HCEC 1CT (cell line): ENCODE results near the gene RGS6.

ENCODE experiments used
- DNase-seq: peaks from one replicate; pipeline ENCODE4 v3.0.0-alpha.2; 2017

The RGS6 gene

DNA sequence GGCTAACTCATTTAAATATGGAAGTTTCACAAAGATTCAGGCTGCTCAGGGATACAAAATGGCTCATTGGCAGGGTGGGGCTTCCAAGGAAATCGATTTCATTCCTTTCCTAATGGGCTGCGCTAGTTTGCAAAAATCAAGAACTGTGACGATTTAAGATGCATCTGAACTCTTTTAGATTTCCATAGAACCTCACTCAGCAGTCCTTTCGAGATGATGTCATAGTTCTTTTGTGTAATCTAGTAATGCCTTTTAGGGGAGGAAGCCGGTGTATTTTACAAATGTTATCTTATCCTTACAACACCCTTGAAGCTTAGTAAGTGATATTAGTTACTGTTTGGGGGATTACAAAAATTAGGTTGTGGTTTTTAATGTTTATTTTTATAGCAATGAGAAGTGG is 239.8 kb downstream of the RGS6 start:
- DNase-seq: no peak

DNA sequence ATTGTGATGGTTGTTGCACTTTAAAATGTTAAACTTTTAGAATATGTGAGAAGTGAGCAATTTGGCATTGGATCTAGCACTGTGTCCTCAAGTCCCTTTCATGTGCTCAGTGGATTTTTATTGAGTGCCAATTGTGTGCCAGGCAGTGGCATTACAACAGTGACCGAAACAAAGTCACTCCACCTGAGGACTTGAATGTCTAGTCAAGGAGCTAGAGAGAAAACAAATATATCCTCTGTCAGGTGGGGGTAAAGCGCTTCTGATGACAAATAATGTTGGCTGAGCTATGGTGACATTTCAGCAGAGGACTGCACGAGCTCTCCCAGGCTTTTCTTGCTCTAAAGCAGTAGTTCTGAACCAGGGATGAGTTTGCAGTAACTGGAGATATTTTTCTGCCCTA is 240.4 kb downstream of the RGS6 start:
- no peak for DNase-seq

DNA sequence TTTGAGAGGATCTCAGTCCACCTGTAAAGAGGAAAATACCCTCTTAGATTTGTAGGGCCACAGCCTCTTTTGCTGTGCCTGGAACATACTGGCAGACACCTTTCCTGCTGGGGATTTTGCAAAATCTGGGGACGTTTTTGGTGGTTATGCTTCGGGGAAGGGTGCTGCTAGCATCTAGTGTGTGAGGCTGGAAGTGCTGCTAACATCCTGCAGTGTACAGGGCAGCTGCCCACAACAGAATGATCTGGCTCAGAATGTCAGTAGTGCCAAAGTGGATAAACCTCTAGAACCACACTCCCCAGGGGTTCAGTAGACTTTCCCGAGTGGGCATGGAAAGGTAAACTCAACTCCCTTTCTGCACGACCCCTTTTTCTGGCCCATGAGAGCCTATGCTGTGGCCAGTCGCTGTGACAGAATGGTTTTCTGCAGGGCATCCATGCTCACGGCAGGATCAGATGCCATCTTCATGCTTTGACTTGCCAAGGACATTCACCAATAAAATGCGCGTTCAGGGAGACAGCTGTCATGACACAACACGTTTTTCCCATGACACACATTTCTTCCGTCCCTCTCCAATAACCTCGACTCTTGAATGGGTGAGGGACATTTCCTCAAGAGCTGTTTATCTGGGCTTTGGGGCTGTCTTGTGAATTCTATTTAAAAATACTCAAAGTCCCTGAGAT is 240.9 kb downstream of the RGS6 start:
- no peak for DNase-seq

DNA sequence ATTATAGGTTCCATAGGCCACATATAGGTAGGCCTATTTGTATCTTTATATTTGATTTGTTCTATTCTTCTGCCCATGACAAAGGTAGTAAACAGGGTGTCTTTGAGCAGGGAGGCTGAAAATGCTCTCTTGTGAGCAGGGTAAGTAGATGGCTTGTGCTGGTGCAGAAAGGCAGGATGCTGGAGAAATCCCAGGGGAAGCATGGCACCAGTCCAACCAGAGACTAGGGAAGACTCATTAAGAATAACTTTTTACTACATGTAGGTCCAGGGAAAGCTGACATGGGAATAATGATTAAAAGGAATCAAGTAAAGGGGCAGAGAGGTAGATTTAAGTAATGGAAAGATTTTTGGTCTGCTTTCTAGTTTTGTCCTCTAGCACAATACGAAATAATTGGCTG is 245.0 kb downstream of the RGS6 start:
- DNase-seq: no peak

DNA sequence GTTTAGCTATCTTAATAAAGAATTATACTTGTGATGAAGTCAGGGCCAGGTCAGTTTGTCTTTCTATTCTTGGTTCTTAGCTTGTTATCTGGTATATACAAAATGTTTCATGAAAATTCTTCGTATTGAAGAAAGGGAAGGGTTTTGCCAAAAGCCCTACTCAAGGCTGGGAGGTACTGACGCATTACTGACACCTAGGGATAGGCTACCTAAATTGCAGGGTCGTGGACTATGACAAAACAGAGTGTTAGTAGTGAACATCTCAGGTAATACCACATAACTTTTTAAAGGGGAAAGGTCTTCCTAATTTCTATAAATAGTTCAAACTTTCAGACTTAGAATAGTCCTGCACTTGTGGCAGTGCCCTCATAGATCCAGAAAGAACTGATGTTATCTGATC is 246.3 kb downstream of the RGS6 start:
- no peak for DNase-seq

DNA sequence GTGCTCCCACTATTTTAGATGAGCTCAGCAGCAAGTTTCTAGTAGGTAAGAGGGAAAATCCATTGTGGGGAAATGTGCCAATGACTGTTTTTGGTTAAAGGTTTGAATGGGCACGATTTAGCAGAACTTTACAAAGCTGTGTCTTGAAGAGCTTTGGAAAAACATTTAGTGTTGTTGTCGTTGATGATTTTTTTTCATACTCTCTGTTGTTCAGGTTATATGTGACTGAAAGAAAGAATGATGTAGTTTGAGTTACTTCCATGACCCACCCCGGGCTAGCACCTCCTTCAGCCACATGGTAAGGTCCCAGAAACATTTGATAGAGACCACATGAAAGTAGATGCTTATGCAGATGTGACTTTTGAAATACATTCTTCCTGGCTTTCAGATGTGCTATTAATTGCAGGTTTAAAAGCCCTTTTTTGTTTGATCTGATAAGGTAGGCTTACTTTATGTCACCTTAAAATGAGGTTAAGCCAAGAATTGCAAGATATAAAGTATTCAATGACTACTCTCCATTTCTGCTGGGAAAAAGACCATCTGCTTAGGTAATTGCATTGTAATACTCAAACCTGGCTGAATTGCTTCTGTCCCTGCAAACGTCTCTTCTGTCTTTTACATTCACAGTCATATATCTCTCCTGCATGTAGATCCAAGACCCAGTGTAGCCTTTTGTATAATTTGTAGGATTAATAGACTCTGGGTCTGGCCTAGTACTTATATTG is 250.6 kb downstream of the RGS6 start:
- DNase-seq: no peak

DNA sequence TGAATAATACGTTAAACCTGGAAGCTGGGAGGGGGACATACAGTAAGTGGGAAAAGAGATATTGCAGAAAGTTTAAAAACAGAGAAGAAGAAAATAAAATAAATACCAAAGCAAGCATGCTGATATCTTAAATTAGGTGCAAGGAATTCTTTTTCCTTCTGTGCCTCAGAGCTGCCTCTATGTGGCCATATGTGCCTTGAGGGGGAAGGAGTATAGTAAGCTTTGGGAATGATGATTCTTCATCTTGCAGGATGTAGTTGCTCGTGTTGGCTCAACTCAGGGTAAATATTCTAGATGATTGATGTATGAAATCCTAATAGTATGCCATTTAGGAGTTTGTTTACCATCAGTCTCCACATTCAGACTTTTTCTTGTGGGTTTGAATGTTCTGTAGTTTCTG is 251.4 kb downstream of the RGS6 start:
- DNase-seq: no peak

DNA sequence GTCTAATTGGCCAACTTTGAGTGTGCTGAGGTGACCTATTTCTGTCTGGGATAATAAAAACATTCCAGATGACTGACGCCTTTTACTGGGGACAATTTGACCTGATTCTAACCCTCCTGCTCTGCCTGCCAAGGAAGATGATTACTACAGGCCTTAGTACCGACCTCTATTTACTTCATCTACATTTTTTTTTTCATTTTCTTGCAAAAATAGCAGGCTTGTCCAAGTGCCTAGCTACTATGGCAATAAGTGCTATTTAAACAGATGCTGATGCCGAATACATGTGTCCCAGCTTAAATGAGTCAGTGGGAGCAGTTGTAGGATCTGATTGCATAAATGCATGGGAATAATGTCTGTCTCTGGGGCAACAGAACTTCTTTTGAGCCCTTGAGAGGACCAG is 254.3 kb downstream of the RGS6 start:
- DNase-seq: no peak

DNA sequence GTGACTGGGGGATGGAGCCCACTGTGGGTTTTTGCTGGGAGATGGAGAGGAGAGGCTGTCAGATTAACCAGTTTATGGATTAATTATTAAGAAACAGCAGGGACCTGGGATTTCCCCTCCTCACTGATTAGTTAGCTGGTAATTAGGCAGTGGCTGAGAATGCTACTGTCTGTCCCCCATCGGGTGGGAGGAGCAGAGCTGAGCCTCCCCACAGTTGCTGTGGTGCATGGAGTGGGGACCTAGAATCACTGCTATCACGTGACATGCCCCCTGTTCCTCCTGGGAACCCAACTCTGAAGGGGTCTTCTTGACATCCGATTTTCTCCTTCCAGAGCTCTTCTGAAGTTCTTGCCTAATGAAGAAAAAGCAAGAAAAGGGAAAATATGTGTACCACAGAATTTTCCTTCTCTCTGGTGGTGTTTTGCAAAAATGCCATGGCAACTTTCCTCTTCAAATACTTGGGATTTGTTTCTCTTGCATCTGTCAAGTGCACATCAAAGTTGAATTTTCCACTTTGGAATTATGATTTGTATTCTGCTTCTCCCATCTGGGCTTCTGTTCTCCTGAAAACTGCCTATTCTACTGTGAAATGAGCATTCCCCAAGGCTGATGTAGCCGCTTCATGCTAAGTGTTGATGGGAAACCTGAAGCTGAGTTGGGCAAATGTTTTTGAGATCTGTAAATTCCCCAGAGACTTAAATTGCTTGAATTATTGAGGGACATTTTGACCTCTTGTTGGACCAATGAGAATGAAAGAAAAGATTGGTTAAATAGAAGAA is 264.2 kb downstream of the RGS6 start:
- DNase-seq: no peak

DNA sequence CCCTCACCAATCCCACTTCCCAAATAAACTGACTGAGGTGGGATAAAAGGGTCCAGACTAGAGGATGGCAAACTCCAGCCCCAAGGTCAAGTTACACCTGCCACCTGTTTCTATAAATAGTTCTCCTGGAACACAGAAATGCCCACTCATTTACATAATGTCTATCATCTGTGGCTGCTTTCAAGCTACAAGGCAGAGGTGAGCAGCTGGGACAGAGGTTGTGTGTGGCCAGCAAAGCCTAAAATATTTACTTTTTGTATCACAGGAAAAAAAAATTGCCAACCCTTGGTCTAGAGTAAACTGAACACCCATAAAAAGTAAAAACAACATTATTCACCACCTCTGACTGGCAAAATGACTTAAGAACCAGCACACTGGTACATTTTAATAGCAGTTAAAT is 269.4 kb downstream of the RGS6 start:
- no peak for DNase-seq

DNA sequence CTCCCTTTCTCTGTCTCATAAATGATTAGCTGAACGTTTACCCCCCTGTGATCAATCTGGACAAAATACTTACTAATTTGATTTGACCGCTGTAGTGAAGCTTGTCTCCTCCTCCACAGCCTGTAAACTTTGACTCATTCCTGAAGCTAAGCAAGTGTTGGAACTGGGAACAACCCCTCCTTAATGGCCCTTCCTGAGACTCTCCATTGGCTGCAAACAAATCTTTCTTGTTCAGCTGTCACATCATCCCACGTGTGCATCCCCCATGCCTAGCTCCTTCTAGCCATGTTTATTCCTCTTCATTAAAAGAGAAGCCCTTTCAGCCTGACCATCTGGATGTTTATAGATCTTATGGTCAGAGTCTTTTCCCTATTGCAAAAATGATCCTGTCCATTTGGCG is 281.2 kb downstream of the RGS6 start:
- DNase-seq: no peak

DNA sequence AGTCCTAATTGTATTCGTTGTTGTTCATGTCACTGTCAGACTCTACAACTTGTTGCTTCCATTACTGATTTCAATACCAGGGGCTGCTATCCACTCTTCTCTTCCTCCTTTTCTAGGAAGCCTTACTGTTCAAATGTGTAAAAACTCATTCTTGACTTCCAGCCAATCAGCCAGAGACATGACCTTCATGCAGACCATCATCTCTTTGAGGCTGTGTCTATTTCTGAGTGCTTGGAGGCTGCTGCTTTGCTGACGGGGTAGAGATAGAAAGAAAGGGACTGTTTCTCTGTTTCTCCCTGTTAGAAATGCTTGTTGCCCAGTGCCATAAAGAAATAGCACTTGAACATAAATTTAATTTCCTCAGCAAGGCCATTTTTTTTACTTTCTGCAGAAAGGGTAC is 282.9 kb downstream of the RGS6 start:
- DNase-seq: no peak

DNA sequence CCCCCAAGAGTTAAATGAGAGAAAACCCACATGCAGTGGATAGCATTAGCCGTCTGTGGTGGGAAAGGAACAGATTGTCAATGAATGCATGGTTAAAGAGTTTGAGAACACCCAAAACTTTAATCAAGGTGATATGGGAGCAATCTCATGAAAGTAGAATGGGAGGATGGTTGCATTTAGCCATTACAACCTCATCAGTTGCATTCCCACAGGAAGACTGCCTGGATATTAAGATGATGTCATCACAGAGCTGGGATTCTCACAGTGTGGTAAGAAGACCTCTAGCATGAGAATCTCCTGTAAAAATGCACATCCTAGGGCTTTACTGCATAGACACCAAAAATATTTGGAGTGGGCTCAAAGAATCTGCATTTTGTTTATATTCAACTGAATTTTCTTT is 284.9 kb downstream of the RGS6 start:
- DNase-seq: no peak

DNA sequence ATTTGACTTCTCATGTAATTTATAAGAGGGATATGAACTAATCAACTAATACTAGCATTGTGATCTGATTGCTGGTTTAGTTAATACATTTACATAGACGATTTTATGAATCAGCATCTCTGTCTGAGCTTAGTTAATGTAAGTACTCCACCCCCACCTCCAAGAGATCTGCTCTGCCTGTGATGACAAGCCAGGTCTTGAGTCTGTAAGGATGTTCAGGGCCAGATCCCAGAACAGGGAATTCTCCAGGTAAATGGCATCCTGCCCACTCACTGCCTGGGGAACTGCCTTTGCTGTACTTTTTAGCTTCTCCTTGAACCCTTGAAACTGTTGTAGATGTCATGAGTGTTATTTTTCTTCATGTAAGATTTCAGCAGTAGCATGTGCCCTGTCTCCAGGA is 289.8 kb downstream of the RGS6 start:
- DNase-seq: no peak

DNA sequence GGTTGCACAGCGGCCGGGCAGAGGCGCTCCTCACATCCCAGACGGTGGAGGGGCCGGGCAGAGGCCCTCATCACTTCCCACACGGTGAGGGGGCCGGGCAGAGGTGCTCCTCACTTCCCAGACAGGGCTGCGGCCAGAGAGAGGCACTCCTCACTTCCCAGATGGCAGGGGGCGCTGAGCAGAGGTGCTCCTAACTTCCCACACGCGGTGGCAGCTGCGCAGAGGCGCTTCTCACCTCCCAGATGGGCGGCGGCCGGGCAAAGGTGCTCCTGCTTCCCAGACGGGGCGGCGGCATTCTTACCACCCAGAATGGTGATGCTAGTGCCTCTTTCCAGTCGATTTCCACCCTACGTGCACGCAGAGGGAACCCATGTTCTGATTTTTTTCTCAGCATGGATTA is 304.4 kb downstream of the RGS6 start:
- no peak for DNase-seq

DNA sequence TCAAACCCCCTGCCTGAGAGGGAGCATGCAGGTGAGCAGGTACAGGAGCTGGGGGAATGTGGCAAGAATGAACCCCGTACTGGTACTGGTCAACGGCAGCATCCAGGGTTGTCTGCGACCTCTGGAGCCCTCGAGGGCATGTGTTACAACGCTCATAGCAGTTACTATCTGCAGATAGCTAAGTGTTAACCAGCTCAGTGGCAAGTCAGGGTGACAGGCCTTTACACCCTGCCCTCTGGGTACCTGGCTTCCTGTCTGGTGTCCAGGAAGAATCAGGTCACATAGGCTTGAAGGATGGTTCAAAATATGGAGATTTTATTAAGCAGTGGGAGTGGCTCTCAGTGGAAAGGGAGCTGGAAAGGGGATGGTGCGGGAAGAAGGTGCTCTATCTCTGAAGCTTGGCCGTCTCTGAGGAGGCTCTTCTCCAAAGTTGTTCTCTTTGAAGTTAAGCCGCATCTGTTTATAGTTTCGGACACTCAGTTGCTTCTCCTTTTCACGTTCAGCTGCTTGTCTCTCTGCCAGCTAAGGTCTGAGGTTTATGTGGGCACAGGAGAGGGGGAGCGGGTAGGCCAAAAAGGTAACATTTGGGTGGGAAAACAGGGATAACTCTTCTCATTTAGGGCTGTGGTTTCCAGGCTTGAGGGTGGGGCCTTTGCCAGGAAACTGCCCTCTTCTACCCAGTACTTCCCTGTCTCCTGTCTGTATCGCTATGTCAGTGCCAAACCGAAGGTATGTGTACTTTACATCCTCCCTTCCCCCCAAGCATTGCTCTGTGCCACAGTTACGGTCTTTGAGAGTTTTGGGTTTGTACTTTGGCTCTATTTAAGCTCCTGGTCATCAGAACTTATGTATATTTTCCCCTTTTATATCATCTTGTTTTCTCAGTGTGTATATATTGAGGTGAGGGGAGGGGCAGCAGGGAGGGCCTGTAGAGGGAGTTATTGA is 305.8 kb downstream of the RGS6 start:
- no peak for DNase-seq

DNA sequence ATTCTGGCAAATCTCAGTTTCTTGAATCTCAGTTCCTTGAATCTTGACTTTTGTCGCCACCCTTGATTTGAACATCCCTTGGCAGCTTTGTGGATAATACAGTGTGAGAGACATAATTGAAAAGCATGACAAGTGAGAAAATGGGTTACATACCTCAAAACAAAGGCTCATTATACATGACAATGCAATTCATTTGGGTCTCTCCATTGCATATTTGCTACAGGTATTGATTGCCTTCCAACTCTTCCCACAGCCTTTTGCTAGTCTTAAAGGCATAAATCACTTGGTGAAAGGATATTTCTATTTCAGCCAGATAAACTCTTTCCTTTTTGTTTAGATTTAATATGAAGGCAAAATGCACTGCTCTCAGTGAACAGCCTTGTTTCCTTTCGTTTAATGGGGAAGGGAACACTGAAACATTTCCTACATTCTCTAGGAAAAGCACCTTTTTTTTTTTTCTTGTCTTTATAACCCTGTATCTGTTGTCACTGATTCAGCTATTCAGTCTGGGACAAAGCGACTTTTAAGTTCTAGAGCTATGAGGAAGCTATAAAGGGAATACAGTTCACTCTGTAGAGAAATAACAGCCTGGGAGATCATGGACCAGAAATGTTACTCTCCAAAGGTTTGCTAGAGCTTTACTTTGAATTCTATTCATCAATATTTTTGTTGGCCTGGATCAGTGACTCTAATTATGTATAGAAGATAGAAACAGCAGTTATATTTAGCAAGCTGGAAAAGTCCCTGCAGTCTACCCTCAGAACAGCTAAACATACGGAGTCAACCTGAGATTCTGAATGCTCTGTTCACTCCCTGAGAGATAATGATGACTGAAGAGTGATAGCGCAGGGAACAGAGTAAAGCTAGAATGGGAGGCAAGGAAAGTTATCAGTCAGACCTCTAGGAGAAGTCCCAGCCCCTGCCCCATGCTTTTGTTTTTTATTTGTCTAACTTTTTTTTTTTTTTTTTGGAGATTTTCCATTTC is 311.4 kb downstream of the RGS6 start:
- no peak for DNase-seq

DNA sequence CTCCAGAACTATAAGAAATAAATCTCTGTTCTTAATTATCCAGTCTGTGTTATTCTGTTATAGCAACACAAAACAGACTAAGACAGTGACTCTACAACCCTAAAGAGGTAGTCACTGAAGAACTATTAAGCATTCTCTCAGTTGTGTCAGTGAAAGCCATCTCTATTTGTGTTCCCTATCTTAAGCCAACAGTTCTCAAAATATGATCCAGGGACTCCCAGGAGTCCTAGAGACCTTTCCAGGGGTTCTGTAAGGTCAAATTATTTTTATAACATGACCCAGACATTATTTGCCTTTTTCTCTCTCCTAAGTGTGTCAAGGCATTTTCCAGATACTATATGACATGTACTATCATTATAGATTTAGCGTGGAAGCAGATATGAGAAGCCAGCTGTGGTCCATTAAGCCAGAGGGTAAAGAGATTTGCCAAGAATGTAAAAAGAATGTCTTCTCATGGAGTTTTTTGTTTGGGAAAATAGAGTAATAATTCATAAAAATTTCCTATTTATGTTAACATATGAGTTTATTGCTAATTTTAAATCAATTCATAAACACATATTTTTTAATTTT is 315.8 kb downstream of the RGS6 start:
- no peak for DNase-seq

DNA sequence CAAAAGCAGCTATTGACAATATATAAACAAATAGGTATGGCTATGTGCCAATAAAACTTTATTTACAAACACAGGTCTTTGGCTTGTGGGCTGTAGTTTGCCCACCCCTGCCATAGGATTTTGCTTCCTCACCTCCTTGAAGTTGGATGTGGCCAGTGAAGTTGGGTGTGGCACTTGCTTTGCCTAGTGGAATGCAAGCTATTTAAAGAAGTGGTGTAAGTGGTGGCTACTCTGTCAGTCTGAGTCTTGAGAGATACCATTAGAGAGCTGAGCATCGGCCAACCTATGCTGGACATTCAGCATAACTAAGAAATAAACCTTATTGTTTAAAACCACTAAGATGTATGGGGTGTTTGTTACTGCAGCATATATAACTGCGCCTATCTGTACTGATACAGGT is 321.3 kb downstream of the RGS6 start:
- no peak for DNase-seq

DNA sequence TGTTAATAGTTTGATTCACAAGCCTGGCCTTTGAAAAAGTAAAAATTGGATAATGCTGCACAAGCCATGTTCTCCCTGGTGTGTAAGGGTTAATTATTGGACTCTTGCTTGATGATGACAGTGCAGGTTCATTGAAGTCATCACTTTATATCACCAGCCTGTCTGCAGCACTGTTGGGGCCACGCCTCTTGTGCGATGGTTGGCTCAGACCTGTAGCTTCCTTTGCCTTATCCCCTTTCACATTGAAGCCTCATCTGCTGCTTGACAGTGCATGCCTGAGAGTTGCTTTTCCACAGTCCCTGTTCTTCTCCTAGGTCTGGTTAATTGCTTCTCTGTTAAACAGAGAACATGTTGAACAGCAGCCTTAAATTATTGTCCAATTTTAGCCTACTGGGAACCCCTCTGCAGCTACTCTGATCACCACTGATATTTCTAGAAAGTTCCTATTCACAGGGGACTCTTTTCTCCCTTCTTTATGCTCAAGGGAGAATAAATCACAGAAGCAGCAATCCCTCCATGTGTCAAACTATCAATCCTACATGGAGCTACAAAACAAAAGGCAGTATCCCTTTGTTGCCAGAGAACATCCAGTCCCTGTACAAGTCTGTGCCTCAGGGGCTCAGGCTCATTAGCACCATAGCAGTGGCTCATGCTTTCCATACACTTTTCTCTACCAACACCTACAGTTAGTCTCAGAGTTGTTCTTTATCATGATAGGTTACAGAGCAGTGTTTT is 322.1 kb downstream of the RGS6 start:
- DNase-seq: no peak
